ENCODE measurements around the gene TTC1.

The TTC1 gene

GRCh38 chr5:160020266-160020770, 11.4 kb downstream of the TTC1 start:
- Histone ChIP-seq H3K9ac (ENCODE audit: low read depth, low read length) (no peak overlapping the region), H3K36me3 (ENCODE audit: insufficient read depth, low read length) (peaks cover 3% of the 10 kb centered on the region; the same call in 1 of the 2 replicates), H3K4me1 (ENCODE audit: insufficient read depth, low read length) (no peaks in the 10 kb centered on the region), H3K9me3 (ENCODE audit: control insufficient read depth, insufficient read depth, low read length) (no peaks in the 10 kb centered on the region)

DNA sequence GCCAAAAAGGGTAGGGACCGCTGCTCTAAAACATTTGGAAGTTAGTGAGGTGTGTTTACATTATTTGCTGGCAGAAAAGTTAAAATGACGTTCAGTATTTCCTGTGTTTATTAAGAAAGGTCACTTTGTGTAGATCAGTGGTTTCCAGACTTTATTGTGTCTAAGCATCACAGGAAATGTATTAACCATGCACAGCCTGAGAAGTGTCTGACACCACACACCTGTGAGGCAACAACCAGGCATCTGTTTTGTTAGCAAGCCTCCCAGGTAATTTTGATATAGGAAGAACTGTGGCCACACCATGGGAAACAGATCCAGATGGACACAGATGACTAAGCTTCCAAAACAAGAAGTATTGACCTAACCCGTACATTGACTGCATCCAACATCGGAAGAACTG, 12.0 kb downstream of the TTC1 start:
- Histone ChIP-seq H3K36me3 (ENCODE audit: insufficient read depth, low read length) (peaks cover 3% of the 10 kb centered on the region; the same call in 1 of the 2 replicates), H3K9ac (ENCODE audit: low read depth, low read length) (no peak overlapping the region), H3K4me1 (ENCODE audit: insufficient read depth, low read length) (no peaks in the 10 kb centered on the region), H3K9me3 (ENCODE audit: control insufficient read depth, insufficient read depth, low read length) (no peaks in the 10 kb centered on the region)

DNA sequence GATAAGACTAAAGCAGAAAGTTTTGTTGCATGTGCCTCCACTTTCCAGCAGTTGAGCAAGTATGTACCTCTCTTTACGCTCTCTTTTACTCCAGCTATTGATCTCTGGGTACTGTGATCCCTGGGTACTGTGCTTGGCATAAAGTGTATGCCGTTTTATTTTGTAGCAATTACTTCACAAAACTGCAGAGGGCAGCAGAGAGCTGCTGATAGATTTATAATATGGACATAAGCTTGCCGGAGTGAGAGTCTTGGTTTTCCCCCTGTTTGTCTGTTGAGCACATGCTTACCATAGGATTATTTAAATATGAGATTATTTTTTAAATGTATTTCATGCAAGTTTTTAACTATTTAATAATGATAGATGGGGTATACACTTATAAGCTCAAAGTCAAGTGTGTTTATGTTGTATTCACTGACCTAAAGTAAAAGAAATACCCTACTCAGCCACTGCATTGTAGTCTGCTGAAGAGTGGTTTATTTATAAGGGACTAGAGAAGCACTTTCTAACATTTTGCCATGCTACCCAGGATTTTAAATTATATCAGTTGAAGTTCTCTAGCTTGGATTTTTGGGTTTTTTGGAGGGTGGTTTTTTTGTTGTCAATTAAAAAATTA, 13.0 kb downstream of the TTC1 start:
- Histone ChIP-seq H3K4me1 (ENCODE audit: insufficient read depth, low read length) (no peaks in the 10 kb centered on the region), H3K36me3 (ENCODE audit: insufficient read depth, low read length) (peaks cover 3% of the 10 kb centered on the region; the same call in 1 of the 2 replicates), H3K9ac (ENCODE audit: low read depth, low read length) (no peak overlapping the region), H3K9me3 (ENCODE audit: control insufficient read depth, insufficient read depth, low read length) (no peaks in the 10 kb centered on the region)

DNA sequence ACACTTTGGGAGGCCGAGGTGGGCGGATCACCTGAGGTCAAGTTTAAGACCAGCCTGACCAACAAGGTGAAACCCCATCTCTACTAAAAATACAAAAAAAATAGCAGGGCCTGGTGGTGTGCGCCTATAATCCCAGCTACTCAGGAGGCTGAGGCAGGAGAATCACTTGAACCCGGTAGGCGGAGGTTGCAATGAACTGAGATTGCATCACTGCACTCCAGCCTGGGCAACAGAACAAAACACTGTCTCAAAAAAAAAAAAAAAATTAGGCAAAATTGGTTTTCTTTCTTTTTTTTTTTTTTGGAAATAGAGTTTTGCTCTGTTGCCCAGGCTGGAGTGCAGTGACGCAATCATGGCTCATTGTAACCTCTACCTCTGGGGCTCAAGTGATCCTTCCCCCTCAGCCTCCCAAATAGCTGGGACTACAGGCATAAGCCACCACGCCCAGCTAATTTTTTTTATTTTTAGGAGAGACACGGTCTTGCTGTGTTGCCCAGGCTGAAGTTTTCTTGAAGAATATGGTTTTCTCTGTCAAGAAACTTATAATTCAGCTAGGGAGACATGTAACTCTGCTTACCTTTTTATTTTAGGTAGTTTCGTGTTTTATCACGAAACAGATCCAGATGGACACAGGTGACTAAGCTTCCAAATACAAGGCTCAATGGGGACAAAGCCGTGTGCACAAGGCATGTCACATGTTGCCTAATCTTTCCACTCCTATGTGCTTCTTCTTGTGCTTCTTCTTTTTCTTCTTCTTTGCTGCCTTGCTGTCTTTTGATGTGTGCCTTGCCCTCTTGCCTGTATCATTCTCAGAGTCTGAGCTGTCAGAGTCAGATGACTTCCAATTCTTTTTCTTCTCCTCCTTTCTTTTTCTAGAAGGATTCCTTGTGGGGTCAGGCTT, 14.3 kb downstream of the TTC1 start:
- Histone ChIP-seq H3K4me1 (ENCODE audit: insufficient read depth, low read length) (no peaks in the 10 kb centered on the region), H3K9me3 (ENCODE audit: control insufficient read depth, insufficient read depth, low read length) (no peaks in the 10 kb centered on the region), H3K36me3 (ENCODE audit: insufficient read depth, low read length) (peaks cover 3% of the 10 kb centered on the region; the same call in 1 of the 2 replicates), H3K9ac (ENCODE audit: low read depth, low read length) (no peak overlapping the region)

GRCh38 chr5:160023908-160024630, 15.1 kb downstream of the TTC1 start:
- Histone ChIP-seq H3K36me3 (ENCODE audit: insufficient read depth, low read length) (peaks cover 3% of the 10 kb centered on the region; the same call in 1 of the 2 replicates), H3K4me1 (ENCODE audit: insufficient read depth, low read length) (no peaks in the 10 kb centered on the region), H3K9me3 (ENCODE audit: control insufficient read depth, insufficient read depth, low read length) (no peaks in the 10 kb centered on the region), H3K9ac (ENCODE audit: low read depth, low read length) (no peak overlapping the region)

- no peaks in the 10 kb centered on the region for H3K9me3 ChIP-seq (ENCODE audit: control insufficient read depth, insufficient read depth, low read length)
- no peak overlapping the region for H3K9ac ChIP-seq (ENCODE audit: low read depth, low read length)
- H3K4me1 ChIP-seq (ENCODE audit: insufficient read depth, low read length) = no peaks in the 10 kb centered on the region; the same call in 1 of the 2 replicates
- H3K36me3 ChIP-seq (ENCODE audit: insufficient read depth, low read length) = peaks cover 12% of the 10 kb centered on the region
Observed at GRCh38 chr5:160029004-160029403, 20.1 kb downstream of the TTC1 start.

- Histone ChIP-seq H3K9me3 (ENCODE audit: control insufficient read depth, insufficient read depth, low read length) (no peaks in the 10 kb centered on the region), H3K36me3 (ENCODE audit: insufficient read depth, low read length) (peaks cover 10% of the 10 kb centered on the region), H3K9ac (ENCODE audit: low read depth, low read length) (no peak overlapping the region), H3K4me1 (ENCODE audit: insufficient read depth, low read length) (no peaks in the 10 kb centered on the region; the same call in 1 of the 2 replicates)
Observed at GRCh38 chr5:160029540-160030139, 20.7 kb downstream of the TTC1 start.

GRCh38 chr5:160030631-160031377, 21.9 kb downstream of the TTC1 start:
- Histone ChIP-seq H3K9me3 (ENCODE audit: control insufficient read depth, insufficient read depth, low read length) (no peaks in the 10 kb centered on the region), H3K36me3 (ENCODE audit: insufficient read depth, low read length) (peaks cover 14% of the 10 kb centered on the region), H3K9ac (ENCODE audit: low read depth, low read length) (no peak overlapping the region), H3K4me1 (ENCODE audit: insufficient read depth, low read length) (no peaks in the 10 kb centered on the region; the same call in 1 of the 2 replicates)

DNA sequence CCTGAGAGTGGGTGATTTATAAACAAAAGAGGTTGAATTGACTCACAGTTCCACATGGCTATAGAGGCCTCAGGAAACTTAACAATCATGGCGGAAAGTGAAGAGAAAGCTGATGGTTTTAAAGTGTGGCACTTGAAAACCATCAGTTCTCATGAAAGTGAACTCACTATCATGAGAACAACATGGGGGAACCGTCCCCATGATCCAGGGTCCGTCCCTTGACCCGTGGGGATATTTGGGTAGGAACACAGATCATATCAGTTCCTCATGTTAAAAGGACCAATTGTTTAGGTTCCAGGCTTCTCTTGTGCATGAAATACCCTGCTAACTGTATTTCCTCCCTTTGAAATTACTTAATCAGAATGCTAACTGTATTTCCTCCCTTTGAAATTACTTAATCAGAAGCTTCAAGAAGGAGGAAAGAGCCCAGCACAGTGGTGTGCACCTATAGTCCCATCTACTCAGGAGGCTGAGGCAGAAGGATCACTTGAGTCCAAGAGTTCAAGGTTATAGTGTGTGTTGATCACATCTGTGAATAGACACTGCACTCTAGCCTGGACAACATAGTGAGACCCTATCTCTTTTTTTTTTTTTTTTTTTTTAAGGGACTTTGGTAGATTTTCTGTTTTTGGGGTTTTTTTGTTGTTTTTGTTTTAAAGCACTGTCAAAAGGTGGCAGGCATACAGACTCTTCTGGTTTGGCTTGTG, 24.8 kb downstream of the TTC1 start:
- peaks cover 29% of the 10 kb centered on the region for H3K36me3 ChIP-seq (ENCODE audit: insufficient read depth, low read length)
- H3K4me1 ChIP-seq (ENCODE audit: insufficient read depth, low read length) = no peaks in the 10 kb centered on the region; the same call in 1 of the 2 replicates
- H3K9ac ChIP-seq (ENCODE audit: low read depth, low read length) = no peak overlapping the region
- H3K9me3 ChIP-seq (ENCODE audit: control insufficient read depth, insufficient read depth, low read length) = no peaks in the 10 kb centered on the region

GRCh38 chr5:160036243-160036642, 27.3 kb downstream of the TTC1 start:
- H3K9me3 ChIP-seq (ENCODE audit: control insufficient read depth, insufficient read depth, low read length) = no peaks in the 10 kb centered on the region
- H3K4me1 ChIP-seq (ENCODE audit: insufficient read depth, low read length) = no peaks in the 10 kb centered on the region
- peaks cover 24% of the 10 kb centered on the region for H3K36me3 ChIP-seq (ENCODE audit: insufficient read depth, low read length)
- no peak overlapping the region for H3K9ac ChIP-seq (ENCODE audit: low read depth, low read length)

DNA sequence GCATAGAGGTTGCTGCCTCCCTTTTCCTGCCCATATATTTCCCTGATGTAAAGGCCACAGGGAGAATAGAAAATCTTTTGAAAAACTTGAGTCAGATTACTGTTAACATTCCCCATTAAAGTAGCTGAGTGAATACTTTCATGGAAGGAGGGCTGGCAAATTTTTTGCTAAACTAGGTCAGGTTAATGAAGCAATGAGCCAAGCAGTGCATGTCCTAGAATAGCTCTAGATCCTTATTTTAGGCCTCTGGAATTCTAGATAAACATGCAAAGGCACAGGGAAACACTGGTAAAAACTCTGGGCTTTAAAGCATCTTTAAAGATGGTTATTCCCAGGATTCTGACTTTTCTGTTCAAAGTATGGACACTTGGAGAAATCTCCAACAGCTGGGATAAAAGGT, 27.9 kb downstream of the TTC1 start:
- Histone ChIP-seq H3K9me3 (ENCODE audit: control insufficient read depth, insufficient read depth, low read length) (no peaks in the 10 kb centered on the region), H3K36me3 (ENCODE audit: insufficient read depth, low read length) (peaks cover 20% of the 10 kb centered on the region), H3K4me1 (ENCODE audit: insufficient read depth, low read length) (no peaks in the 10 kb centered on the region), H3K9ac (ENCODE audit: low read depth, low read length) (no peak overlapping the region)

GRCh38 chr5:160039810-160040470, 31.0 kb downstream of the TTC1 start:
- Histone ChIP-seq H3K36me3 (ENCODE audit: insufficient read depth, low read length) (peaks cover 21% of the 10 kb centered on the region), H3K9ac (ENCODE audit: low read depth, low read length) (no peak overlapping the region), H3K9me3 (ENCODE audit: control insufficient read depth, insufficient read depth, low read length) (no peaks in the 10 kb centered on the region), H3K4me1 (ENCODE audit: insufficient read depth, low read length) (peaks cover 22% of the 10 kb centered on the region)

DNA sequence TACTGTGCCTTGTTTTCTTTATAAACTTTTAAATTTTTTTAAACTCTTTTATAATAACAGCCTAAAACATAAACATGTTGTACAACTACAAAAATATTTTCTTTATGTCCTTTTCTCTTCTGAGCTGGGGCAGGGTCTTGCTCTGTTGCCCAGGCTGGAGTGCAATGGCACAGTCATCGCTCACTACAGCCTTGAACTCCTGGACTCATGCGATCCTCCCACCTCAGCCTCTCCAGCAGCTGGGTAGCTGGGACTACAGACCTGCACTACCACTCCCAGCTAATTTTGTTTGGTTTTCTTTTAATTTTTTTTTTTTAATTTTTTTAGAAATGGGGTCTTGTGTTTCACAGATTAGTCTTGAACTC, 31.5 kb downstream of the TTC1 start:
- peaks cover 22% of the 10 kb centered on the region for H3K4me1 ChIP-seq (ENCODE audit: insufficient read depth, low read length)
- H3K9me3 ChIP-seq (ENCODE audit: control insufficient read depth, insufficient read depth, low read length) = no peaks in the 10 kb centered on the region
- H3K9ac ChIP-seq (ENCODE audit: low read depth, low read length) = no peak overlapping the region
- H3K36me3 ChIP-seq (ENCODE audit: insufficient read depth, low read length) = peaks cover 18% of the 10 kb centered on the region
